Measurements from ENCODE around the gene KCNT2. TPM values are rescaled to one million over a fixed set of nuclear protein-coding genes. Genes with fewer than 3 reads are reported as not detected.

KCNT2 gene
- total and polyA plus RNA-seq, 9 of the 15 experiments (the other 6 are each of a cell fraction or from before 2014, with no cell fraction given), result 0.13 to 0.73 (median 0.28) TPM

- no peak for TF ChIP-seq CUX1 (CRISPR knock-in tag; IDR thresholded peaks at IDR 0.05)
- no peak for TF ChIP-seq TAL1 (IDR thresholded peaks at IDR 0.05)
- no peak for TF ChIP-seq HIVEP1 (CRISPR knock-in tag; IDR thresholded peaks at IDR 0.05)
- no peak for TF ChIP-seq KLF1 (tag; IDR thresholded peaks at IDR 0.05)
- TF ChIP-seq HEY1 (CRISPR knock-in tag; IDR thresholded peaks at IDR 0.05; ENCODE audit: borderline replicate concordance), result no peak
- TF ChIP-seq MYNN (IDR thresholded peaks at IDR 0.05), result no peak
- no peak for TF ChIP-seq MYNN (CRISPR knock-in tag; IDR thresholded peaks at IDR 0.05)
- TF ChIP-seq SNRNP70 (optimal IDR thresholded peaks at IDR 0.05; ENCODE audit: low read depth, low read length), result no peak
- no peak for TF ChIP-seq COPS2 (conservative IDR thresholded peaks at IDR 0.05)
- TF ChIP-seq PKNOX1 (IDR thresholded peaks at IDR 0.05), result no peak
- TF ChIP-seq SOX6 (IDR thresholded peaks at IDR 0.05), result no peak
- TF ChIP-seq MEF2A (IDR thresholded peaks at IDR 0.05; ENCODE audit: control insufficient read depth, low read depth, low read length), result no peak
- no peak for TF ChIP-seq ZNF77 (CRISPR knock-in tag; IDR thresholded peaks at IDR 0.05)
- no peak for TF ChIP-seq TEAD4 (IDR thresholded peaks at IDR 0.05; ENCODE audit: low read length)
- no peak for TF ChIP-seq TEAD4 (CRISPR knock-in tag; IDR thresholded peaks at IDR 0.05; ENCODE audit: borderline replicate concordance)
Measured at GRCh38 chr1:196306421-196306820, 301.8 kb downstream of the KCNT2 start (continued).
